Sciatic nerve (tissue), 2 donors: ENCODE measurements around the gene SLC16A8. TPM values are rescaled to one million over a fixed set of nuclear protein-coding genes. Genes with fewer than 3 reads are reported as not detected.
"Not testable (repeated sequence)": the region's sequence is repeated elsewhere in the genome, so short reads cannot be mapped to it uniquely, and the experiment has no call there.

Experiments
- ATAC-seq: fragments of 200-7000 bp; cut with Tn5 transposase; one replicate; pipeline ENCODE4 v1.9.1; 2020; ENCODE audit warnings: mild to moderate bottlenecking, moderate library complexity
- DNase-seq: peaks from one replicate; pipeline ENCODE4 v3.0.0-alpha.2; 2020; ENCODE audit warnings: low spot score
- intact Hi-C: fragments of 100-400 bp; cut with DNase I; formaldehyde crosslinking; loops from one replicate; pipeline ENCODE4 v1.14.2; 2022
- total RNA-seq: library from RNA; stranded (reverse); fragmentation: NEBNext Ultra II Directional; extraction: Animal tissue kit (Norgen Biotek cat#: 25700); gene quantifications from one replicate; pipeline ENCODE4 v1.2.1, GENCODE V29; 2021
- donor health status: DM: no; HTN: no; CAD: no.
- donor health status: DM: no; HTN: no; CAD: no.

SLC16A8 gene, protein sequence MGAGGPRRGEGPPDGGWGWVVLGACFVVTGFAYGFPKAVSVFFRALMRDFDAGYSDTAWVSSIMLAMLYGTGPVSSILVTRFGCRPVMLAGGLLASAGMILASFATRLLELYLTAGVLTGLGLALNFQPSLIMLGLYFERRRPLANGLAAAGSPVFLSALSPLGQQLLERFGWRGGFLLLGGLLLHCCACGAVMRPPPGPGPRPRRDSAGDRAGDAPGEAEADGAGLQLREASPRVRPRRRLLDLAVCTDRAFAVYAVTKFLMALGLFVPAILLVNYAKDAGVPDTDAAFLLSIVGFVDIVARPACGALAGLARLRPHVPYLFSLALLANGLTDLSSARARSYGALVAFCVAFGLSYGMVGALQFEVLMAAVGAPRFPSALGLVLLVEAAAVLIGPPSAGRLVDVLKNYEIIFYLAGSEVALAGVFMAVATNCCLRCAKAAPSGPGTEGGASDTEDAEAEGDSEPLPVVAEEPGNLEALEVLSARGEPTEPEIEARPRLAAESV
- 1.7 TPM for total RNA-seq

DNA sequence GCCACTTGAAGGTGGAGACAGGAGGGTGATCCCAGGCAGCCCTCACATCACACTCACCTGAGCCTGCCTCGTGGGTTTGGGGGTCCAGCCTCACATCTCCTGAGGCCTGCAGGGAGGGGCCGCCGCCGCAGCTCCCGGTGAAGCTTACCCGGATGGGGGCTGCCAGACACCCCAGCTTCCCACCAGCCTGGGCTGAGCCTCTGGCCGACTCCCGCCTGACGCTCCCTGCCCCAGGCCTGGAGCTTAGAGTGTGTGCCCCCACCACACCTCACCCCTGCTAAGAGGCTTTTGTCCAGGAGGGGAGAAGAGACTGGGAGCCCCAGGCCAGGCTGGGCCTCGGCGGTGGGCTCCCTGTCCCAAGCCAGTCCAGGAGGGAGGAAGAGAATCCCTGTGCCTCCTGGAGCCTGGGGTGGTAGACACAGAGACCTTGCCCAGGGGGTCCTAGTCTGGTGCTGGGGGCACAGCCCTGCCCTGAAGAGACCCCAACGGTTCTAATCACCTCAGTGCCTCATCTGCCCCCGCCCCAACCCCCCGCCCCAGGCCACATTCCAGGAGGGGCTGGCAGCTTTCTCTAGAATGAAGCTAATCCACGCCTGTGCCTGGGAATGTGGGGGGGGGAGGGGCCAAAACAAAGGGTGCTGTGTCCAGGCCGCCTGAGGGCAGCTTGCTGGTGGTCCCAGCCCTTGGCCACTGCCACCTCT, at the start of gene SLC16A8:
SLC16A8 (minus strand) TSS at position 254 of the 701 bp plus-strand sequence. CDS start 1,311 bp downstream, outside the sequence.
- intact Hi-C loops: no loop called here
- DNase-seq (no peak), ATAC-seq (no peak)

DNA sequence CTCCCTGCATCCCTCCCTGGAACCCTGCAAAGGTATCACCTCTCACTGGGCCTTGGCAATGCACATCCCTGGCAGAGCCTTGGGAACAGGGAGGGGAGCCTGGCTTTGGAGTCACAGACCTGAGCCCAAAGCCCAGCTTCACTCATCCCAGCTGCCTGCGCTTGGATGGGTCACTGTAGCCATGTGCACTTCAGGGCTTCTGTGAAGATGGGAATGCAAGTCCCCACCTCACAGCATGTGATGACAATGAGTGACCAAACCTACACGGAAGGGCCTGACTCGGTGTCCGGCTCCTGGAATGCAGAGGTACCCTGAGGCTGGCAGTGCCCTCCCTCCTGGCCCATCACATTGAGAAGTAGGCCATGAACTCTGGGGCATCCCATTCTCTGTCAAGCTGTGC, 49.3 kb upstream of the SLC16A8 start:
- ATAC-seq (no peak), DNase-seq (peak; percentile 38)
- intact Hi-C loops: no loop called here

DNA sequence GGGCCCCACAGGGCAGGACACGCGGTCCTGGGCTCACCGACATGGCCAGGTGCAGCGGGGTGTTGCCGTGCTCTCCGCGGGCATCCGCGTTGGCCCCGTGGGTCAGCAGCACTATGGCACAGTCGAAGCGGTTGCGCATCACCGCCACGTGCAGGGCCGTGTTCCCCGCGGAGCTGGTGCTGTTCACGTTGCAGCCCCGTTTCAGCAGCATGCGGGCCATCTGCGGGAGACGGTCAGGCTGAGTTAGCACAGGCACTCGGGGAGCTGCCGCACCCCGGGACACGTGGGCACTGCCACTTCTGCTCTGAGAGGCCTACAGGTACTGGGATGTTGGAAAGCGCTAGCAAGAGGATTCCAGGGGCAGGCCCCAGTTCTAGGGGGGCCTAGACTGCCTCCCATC, 48.8 kb upstream of the SLC16A8 start:
- DNase-seq (peak; percentile 48), ATAC-seq (no peak)
- intact Hi-C loops: no loop called here

DNA sequence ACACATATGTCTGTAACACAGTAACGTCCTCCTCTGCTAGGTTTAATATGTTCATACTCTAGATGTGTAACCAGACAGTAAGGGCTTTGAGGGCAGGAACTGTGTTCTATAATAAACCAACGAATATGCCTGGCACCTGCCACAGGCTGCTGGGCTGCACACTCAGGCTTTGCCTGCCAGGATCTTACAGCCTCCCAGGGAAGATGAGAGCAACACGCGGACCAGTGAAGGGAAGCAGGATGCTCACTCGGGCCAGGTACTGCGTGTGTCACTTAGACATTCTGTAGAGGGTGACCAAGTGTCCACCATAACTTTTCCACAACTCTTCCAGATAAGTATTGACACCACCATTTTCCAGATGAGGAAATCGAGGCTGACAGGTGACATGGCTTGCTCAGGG, 48.2 kb upstream of the SLC16A8 start:
- intact Hi-C loops: no loop called here
- DNase-seq (peak; percentile 18), ATAC-seq (no peak)

DNA sequence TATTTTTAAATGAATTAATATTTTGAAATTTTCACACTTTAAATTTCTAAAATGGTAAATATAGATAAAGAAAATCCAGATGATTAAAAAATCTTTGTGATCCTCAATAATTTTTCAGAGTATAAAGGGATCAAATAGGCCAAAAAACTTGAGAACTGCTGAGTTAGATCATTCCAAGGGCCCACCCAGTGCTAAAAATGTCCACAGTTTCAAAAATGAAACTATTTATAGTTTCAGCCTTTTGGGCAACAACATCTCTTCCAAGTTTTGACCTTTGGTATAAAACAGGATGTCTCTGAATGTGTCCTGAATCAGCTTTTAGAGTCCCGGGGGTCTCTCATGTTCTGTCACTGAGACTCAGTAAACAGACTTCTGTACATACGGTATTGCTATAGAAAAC, 47.4 kb upstream of the SLC16A8 start:
- intact Hi-C loops: no loop called here
- DNase-seq (no peak), ATAC-seq (peak; percentile 48)

DNA sequence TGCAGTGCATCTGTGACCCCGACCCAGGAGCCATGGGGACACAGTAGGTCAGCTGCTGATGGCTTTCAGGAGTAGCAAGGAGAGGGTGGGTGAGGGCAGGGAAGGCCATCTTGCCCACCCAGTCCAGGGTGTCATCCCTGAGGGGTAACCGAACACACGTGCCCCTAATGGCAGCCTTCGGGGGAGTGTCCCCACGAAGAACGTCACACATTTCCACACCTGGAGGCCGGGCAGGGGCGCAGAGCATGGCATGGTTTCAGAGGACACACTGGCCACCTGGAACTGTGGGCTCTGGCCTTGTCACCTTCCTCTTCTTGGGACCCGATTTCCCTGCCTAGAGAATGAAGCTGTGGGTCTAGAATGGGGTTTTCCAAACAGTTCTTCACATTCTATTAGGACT, 45.9 kb upstream of the SLC16A8 start:
- intact Hi-C loops: no loop called here
- DNase-seq: no peak
- ATAC-seq: no peak

DNA sequence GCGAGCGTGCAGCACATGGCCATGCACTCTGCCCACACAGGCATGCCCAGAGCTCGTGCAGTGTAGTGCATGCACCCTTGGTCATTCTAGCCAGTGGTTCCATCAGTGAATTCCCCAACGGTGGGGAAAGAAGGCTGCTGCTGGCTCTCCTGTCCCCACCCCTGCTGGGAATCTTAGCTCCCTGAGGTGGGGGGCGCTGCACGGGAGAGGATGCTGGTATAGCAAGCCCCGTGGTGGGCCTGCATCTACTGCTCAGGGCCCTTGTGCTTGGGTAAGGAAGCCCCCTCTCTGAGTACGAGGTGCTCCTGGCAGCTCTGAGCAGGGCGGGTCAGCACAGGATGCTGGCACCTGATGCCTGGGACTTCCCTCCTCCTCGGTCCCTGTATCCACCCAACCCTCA, 45.0 kb upstream of the SLC16A8 start:
- DNase-seq: no peak
- intact Hi-C loops: no loop called here
- ATAC-seq: peak; percentile 6

DNA sequence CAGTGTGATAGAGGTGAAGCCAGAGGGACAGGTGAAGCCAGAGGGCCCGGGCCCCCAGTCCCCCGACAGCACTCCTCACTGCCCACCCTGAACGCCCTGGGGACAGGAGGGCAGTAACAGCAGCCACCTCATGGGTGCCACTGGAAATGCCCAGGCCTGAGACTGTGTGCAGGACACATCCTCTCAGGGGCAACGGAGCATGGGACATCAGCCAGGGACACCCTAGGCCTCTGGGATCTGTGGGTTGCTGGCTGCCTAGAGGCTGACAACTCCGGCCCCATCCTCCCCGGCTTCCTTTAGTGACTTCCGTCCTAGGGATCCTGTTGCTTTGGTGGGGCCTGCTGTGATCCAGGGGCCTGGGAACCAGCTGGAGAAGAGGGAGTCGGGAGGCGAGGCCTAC, 43.9 kb upstream of the SLC16A8 start:
- DNase-seq (no peak), ATAC-seq (no peak)
- intact Hi-C loops: no loop called here

DNA sequence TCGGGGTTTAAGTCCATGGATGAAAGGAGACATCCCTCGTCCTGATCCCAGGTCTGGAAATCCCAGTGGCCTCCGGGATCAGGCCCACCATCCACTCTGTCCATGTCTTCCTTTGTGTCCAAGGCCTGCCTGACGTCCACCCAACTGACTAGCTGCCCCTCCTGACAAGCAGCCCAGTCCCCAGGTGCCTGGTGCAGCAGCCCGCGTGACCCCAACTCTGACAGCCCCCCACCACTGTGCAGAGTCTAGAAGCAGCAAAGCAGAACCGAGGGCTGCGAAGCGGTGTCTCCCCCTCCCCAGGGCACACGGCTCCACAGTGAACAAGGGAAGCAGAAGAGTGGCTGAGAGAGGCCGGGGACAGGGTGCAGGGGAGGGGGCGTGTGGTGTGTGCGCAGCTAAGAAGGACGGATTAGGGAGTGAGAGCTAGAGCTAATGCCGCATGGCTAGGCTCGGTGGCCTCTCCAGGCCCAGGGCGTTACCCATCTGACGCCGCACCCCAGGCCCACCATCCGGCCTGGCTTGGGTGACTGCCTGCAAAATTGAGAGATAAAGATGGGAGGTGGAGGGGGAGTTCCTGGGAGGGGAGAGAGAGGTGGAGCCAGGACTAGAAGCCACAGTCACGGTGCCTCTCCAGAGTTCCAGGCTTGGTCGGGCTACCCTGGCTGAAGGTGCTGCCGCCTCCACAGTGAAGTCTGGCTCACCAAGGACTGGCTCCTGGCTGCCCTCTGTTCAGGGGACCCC, 43.1 kb upstream of the SLC16A8 start:
- intact Hi-C loops: no loop called here
- ATAC-seq (no peak), DNase-seq (no peak)

DNA sequence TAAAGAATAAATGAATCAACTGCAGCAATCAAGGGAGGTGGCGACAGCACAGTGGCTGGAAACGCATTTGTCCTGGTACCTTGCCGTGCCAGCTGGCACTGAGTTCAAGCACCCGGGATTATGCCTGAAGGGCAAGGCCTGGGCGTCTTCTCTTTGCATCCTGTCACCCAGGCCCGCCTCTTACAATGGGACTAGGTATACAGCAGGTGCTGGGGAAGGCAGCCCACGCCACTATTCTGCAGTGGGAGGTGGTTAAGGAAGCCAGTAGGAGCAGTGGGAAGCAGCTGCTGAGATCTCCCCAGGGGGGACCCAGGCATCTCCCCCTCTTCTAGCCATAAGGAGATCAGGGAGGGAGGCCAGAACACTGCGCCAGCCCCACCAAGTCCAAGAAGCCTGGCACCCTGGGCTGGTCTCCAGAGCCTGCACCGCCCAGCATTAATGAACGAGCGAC, 41.8 kb upstream of the SLC16A8 start:
- DNase-seq (no peak), ATAC-seq (no peak)
- intact Hi-C loops: no loop called here

DNA sequence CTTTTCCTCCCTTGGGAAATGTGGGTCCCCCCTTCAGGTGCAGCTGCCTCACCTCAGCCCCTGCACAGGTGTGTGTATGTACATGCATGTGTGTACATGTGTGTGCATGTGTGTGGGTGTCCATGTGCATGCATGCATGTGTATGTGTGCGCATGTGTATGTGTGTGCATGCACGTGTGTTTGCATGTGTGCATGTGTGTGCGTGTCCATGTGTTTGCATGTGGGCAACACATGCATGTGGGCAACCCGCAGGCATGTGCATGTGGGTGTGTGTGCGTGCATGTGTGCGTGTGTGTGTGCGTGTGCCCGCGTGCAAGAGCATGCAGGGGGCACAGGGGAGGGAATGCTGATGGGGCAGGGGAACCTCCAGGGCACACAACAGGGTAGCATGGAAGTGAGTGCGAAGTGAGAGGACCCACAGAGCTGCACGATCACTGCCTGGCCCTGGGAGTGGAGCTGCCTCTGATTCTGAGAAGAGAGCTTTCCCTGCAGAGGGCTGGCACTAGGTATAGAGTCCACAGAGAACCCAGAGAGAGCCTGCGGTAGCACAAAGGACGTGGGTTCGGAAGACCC, 41.1 kb upstream of the SLC16A8 start:
- no peak for ATAC-seq

DNA sequence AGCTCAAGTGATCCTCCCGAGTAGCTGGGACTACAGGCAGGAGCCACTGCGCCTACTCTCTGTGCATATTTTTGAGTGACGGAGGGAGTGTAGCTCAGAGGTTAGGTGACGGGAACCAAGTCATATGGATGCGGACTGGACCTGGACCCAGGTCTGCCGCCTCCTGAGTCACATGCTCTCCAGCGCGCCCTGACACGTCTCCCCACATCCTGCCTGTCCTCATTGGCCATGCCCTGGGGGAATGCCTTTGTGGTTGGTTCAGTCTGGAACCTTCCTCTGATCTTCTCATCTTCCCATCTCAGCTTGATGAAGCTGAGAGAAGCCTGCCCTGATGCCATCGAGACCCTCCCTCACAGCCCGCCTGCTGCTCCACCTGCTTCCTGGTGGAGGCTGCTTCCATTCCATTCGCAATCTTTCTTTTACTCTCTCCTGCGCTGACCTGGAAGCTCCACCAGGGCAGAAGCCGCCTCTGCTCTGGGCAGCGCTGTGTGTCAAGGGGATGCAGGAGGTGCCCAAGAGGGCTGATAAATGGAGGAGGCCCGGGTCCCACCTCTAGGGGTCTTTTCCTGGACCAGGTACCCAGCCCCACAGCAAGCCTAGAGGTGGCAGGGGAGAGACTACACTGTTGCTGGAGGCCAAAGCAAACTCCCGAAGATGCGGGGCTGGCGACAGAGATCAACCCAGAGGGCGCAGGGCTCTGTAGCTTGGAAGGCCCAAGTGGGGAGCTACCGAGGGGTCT, 40.4 kb upstream of the SLC16A8 start:
- DNase-seq: no peak
- intact Hi-C loops: loop anchor here (5.0 kb wide), 1 partner anchor 203 kb away; no protein-coding TSS in a partner anchor
- no peak for ATAC-seq

More for the DNA sequence above, 41.1 kb upstream of the SLC16A8 start:
- intact Hi-C loops: no loop called here
- DNase-seq: no peak

DNA sequence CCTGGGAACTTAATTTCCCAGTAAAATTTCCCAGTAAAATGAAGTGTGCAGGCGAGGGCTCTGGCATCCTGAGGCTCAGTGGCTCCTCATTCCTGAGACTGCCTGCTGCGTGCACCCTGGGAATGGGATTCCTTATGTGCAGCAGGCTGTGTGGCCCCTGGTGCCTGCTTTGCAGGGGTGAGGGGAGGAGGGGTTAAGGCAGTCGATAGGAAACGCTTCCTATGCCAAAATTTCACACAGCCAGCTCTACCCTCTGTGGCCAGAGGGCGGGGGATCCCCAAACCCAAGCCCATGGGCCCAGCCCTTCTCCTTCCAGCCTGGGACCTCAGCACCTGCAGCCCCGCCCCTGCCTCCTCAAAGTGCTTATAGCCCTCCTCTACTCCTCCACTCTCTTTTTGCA, 38.6 kb upstream of the SLC16A8 start:
- no peak for ATAC-seq
- DNase-seq: no peak
- intact Hi-C loops: loop anchor here (5.0 kb wide), 1 partner anchor 205 kb away; no protein-coding TSS in a partner anchor

DNA sequence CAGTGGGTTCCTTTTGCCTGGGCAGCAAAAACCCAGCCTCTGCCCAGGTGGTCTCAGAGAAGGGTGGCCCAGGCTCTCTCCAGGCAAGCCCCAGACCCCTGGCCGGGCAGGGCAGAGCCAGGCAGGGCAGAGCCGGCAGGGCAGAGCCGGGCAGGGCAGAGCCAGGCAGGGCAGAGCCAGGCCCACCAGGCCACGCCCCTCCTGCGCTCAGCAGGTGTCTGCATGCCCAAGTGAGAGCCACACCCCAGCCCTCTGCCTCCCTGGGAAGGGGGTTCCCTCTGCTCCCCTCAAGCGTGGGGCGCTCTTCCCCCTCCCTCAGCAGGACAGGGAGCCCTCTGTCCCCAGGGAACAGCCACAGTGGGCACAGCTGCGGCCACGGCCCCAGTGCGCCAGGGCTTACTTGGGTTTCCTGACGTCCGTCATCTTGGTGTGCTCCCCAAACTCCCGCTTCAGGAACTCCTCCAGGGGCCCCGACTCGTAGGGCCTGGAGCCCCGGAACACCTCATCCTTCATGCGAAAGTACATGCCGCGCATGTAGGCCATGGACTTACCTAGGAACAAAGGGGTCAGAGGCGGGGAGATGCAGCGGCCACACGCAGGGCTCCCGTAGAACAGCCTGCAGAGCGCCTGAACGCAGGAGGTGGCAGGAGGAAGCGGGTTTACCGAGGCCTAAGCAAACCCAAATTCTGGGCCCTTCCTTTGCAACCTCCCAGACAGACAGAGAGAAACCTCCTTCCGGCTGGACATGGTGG, 36.6 kb upstream of the SLC16A8 start:
- intact Hi-C loops: loop anchor here (5.0 kb wide), 1 partner anchor 207 kb away; no protein-coding TSS in a partner anchor

DNA sequence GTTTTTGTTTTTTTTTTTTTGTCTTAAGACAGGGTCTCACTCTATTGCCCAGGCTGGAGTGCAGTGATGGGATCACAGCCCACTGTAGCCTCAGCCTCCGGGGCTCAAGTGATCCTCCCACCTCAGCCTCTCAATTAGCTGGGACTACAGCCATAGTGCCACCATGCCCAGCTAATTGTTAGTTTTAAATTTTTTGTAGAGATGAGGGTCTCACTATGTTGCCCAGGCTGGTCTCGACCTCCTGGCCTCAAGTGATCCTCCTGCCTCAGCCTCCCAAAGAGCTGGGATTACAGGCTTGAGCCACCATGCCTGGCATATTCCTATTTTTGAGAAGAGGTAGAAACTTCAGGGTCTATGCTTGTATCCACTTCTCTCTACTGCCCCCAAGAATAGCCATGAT, 34.8 kb upstream of the SLC16A8 start:
- not testable (repeated sequence) for ATAC-seq
- intact Hi-C loops: loop anchor here (10.0 kb wide), 1 partner anchor 46 kb away; no protein-coding TSS in a partner anchor

More for the DNA sequence above, 36.6 kb upstream of the SLC16A8 start:
- DNase-seq (no peak), ATAC-seq (no peak)

DNA sequence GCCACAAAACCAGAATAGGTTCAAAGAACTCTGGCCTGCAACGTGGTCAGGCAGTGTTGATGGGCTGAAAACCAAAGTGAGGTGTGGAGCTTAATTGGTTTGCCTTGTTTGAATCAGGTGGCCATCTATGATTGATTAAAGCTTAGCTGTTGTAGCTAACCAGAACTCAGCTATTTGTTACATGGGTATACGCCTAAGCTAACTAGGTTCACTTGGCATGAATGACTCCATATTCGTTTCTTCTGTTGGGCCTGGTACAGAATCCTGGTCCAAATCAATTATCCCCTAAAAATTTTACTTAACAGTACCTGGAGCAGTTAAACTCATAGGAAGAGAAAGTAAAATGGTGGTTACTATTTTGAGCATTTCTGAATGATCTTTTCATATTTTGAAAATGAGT, 34.2 kb upstream of the SLC16A8 start:
- ATAC-seq (no peak), DNase-seq (no peak)
- intact Hi-C loops: loop anchor here (10.0 kb wide), 1 partner anchor 47 kb away; no protein-coding TSS in a partner anchor

More for the DNA sequence above, 34.8 kb upstream of the SLC16A8 start:
- not testable (repeated sequence) for DNase-seq

DNA sequence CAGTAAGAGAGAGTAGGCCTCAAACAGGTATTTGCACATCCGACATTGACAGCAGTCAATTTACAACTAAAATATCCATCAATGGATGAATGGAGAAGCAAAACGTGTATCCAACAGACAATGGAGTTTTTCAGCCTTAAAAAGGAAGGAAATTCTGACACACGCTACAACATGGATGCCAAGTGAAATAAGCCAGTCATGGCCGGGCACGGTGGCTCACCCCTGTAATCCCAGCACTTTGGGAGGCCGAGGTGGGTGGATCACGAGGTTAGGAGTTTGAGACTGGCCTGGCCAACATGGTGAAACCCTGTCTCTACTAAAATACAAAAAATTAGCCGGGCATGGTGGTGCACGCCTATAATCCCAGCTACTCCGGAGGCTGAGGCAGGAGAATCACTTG, 33.6 kb upstream of the SLC16A8 start:
- intact Hi-C loops: loop anchor here (10.0 kb wide), 1 partner anchor 47 kb away; no protein-coding TSS in a partner anchor
- DNase-seq, ATAC-seq: not testable (repeated sequence)
